Body of pancreas (tissue), 4 donors: ENCODE data around the gene GLIS2. TPM values are rescaled to one million over a fixed set of nuclear protein-coding genes. Genes with fewer than 3 reads are reported as not detected.

ENCODE experiments used
- ATAC-seq: fragments of 150-250 bp; one replicate; pipeline ENCODE4 v1.9.1; 2016
- DNase-seq, 4 donors: peaks; one replicate each; pipeline ENCODE4 v3.0.0-alpha.2; 2019
- H3K27ac ChIP-seq, 4 donors: fragments of 200-600 bp; sonication (generic); 1 replicate in 3 of 4; 2 replicates in 1 of 4; pipeline versions ENCODE4 v1.5.1 to v1.6.1; 2016 to 2019; ENCODE audit warnings: mild to moderate bottlenecking in 1 of 4, mixed read lengths in 1 of 4, moderate library complexity in 1 of 4
- H3K27me3 ChIP-seq, 2 donors: fragments of 200-600 bp; sonication (generic); one replicate each; pipeline ENCODE4 v1.6.0; 2016; ENCODE audit warnings: mild to moderate bottlenecking in 1 of 2
- H3K36me3 ChIP-seq, 2 donors: fragments of 200-600 bp; sonication (generic); replicated peaks in 1 of 2; 2 replicates each; pipeline ENCODE4 v1.5.1; 2016; ENCODE audit warnings: low read depth in 2 of 2; ENCODE audit not compliant: insufficient read depth in 1 of 2
- H3K4me1 ChIP-seq: fragments of 200-600 bp; sonication (generic); one replicate; pipeline ENCODE4 v1.6.0; 2016
- H3K4me3 ChIP-seq, 2 donors: fragments of 200-600 bp; sonication (generic); 1 replicate in 1 of 2; 2 replicates in 1 of 2; pipeline ENCODE4 v1.5.1; 2016 to 2019
- H3K9me3 ChIP-seq, 3 donors: fragments of 200-600 bp; sonication (generic); 1 replicate in 2 of 3; 2 replicates in 1 of 3; pipeline ENCODE4 v1.5.1; 2016
- CTCF ChIP-seq, 7 experiments: fragments of 450-650 bp in 4 of 7; fragments of 200-600 bp in 3 of 7; sonication (generic) in 3 of 7; IDR thresholded peaks; one replicate each; pipeline ENCODE4 v1.5.1; 2016 to 2019; ENCODE audit warnings: antibody characterized with exemption in 7 of 7
- POLR2A ChIP-seq, 3 donors: fragments of 450-650 bp; IDR thresholded peaks; one replicate each; pipeline ENCODE4 v1.6.1; 2016; ENCODE audit warnings: antibody characterized with exemption in 3 of 3, mild to moderate bottlenecking in 2 of 3
- WGBS, 2 donors: methylation state at CpG; one replicate each; pipeline ENCODE4 v1.1.5; 2017; 5-methylcytosine and 5-hydroxymethylcytosine counted together
- intact Hi-C: fragments of 100-400 bp; cut with DNase I; formaldehyde crosslinking; loops from one replicate; pipeline ENCODE4 v1.15.1; 2023
- total RNA-seq, 2 donors: library from RNA; depleted of rRNA; stranded (reverse); fragments of >200 nt; gene quantifications; one replicate each; pipeline ENCODE4 v1.1.0, GENCODE V29; 2016

GLIS2 gene
- total RNA-seq, 2 donors from 2014 or later = 6.0 to 6.3 TPM

- DNase-seq (peak; percentile 92 to 97 (median 96)), ATAC-seq (peak; percentile 88)
- intact Hi-C loops = no loop called here
- Histone ChIP-seq H3K36me3 (no peaks in the 10 kb centered on the region), H3K4me3 (peak overlapping the region in 1 of 2 donors; percentile 3), H3K9me3 (no peaks in the 10 kb centered on the region), H3K27me3 (no peaks in the 10 kb centered on the region), H3K4me1 (peaks cover 34% of the 10 kb centered on the region), H3K27ac (peak overlapping the region; percentile 27 to 86 (median 75))
- TF ChIP-seq POLR2A (IDR thresholded peaks at IDR 0.05) (peak in 2 of 3 donors; percentile 47 to 48), CTCF (IDR thresholded peaks at IDR 0.05) (peak in 1 of 7 experiments; percentile 18)
- WGBS, 2 donors = 8 to 40% methylated on average over 12 to 53 of the region's 68 CpGs
Observed at GRCh38 chr16:4307215-4308037, 8.4 kb upstream of the GLIS2 start.

DNA sequence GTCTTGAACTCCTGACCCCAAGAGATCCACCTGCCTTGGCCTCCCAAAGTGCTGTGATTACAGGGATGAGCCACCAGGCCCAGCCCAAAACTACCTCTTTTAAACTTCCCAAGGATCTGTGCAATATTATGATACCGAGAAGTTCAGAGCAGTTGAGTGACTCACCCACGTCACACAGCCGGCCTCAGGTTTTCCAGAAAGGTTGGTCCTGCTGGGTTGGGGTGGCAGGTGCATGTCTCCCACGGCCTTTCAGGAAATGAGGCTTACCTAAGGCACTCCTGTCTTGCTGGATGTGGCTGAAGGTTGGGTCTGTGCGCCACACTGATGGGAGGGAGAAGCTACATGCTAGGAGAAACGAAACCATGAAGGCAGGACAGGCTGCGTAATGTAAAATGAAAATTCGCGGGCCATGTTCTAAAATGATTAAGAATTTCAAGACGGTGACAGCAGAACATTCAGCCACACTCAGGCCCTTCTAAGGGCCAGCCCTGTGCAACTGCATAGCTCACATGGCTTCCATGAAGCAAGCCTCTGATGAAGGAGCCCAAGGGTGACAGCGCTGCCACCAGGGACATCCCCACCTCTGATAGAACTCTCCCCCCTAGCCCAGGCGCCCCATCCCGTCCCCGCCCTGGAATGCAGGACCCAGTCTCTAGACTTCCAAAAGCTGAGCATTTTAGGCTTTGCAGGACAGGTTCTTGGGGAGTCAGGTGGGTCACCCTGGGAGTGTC is 6.6 kb upstream of the GLIS2 start:
- DNase-seq (peak; percentile 79 to 88 (median 87)), ATAC-seq (peak; percentile 18)
- Histone ChIP-seq H3K4me1 (peaks cover 44% of the 10 kb centered on the region), H3K27ac (peak overlapping the region; percentile 12 to 86 (median 53)), H3K4me3 (no peak overlapping the region), H3K27me3 (no peaks in the 10 kb centered on the region), H3K9me3 (no peaks in the 10 kb centered on the region), H3K36me3 (no peaks in the 10 kb centered on the region)
- peak in 2 of 3 donors; percentile 28 to 42 for TF ChIP-seq POLR2A (IDR thresholded peaks at IDR 0.05)
- TF ChIP-seq CTCF (IDR thresholded peaks at IDR 0.05) = no peak
- intact Hi-C loops = no loop called here
- WGBS, 2 donors = 48 to 52% methylated on average over 14 of the region's 14 CpGs

DNA sequence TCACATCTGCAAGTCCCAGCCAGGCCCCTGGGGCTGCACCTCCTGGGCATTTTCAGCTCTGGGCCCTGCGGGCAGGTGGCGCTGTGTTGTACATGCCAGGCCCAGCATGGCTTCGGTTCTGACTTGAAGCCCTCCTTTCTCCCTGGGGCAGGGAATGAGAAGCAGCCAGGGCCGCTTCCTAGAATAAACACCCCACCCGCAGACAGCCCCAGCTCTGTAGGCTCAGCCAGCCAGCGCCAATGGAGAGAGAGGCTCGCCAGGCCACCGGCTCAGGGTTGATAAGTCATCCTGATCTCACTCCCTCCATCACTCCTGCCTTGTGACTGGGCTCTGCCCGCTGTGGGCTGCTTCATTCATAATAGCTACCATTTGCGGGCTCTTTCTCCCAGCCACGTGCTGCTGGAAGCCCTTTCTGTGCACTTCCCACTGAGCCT is 6.0 kb upstream of the GLIS2 start:
- WGBS, 2 donors = 24 to 29% methylated on average over 7 to 9 of the region's 11 CpGs
- DNase-seq = peak; percentile 72 to 79 (median 76)
- H3K4me1 ChIP-seq = peaks cover 49% of the 10 kb centered on the region
- H3K36me3 ChIP-seq = no peaks in the 10 kb centered on the region
- H3K27me3 ChIP-seq = no peaks in the 10 kb centered on the region
- peak; percentile 14 for ATAC-seq
- TF ChIP-seq POLR2A (IDR thresholded peaks at IDR 0.05) (no peak), CTCF (IDR thresholded peaks at IDR 0.05) (peak; percentile 48 to 76 (median 70))
- no peaks in the 10 kb centered on the region for H3K9me3 ChIP-seq
- peak overlapping the region; percentile 23 to 86 (median 53) for H3K27ac ChIP-seq
- intact Hi-C loops = no loop called here
- H3K4me3 ChIP-seq = no peak overlapping the region

DNA sequence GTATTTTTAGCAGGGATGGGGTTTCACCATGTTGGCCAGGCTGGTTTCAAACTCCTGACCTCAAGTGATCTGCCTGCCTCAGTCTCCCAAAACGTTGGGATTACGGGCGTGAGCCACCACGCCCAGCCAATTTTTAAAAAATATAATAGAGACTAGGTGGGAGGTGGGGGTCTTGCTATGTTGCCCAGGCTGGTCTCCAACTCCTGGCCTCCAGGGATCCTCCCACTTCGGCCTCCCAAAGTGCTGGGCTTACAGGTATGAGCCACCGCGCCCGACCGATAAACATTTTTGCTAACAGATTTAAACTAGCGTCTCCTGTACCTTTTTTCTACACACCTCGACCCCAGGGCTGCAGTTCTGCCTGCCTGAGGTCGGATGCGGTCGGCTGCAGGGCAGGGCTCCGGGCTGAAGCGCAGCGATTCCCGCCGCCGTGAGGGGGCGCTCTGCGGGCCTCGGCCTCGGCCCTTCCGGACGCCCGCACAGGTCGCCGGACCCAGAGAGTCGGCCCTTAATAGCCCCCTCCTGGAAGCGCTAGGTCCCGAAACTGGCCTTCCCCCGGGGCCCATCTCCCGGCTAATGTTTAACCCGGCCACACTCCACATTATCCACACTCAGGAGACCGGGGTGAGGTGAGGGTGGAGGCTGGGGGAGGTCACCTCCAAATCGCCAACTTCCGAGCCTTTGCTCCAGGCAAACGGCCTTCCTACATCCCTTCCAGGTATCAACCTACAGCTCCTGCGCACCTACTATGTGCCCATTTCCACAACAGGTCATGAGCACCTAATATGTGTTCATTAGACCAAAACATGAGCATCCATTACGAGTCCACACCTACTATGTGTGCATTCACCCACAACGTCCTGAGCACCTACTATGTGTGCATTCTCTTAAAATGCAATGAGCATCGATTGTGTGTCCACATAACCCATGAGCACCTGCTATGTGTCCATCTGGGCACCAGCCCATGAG is 2.0 kb upstream of the GLIS2 start:
- H3K27me3 ChIP-seq = no peaks in the 10 kb centered on the region
- TF ChIP-seq POLR2A (IDR thresholded peaks at IDR 0.05) (peak in 1 of 3 donors; percentile 20), CTCF (IDR thresholded peaks at IDR 0.05) (peak; percentile 46 to 86 (median 69))
- H3K4me3 ChIP-seq = no peak overlapping the region
- peak overlapping the region; percentile 69 to 91 (median 88) for H3K27ac ChIP-seq
- H3K9me3 ChIP-seq = no peaks in the 10 kb centered on the region
- ATAC-seq (peak; percentile 61), DNase-seq (peak; percentile 74 to 90 (median 84))
- intact Hi-C loops = no loop called here
- H3K4me1 ChIP-seq = peaks cover 60% of the 10 kb centered on the region
- H3K36me3 ChIP-seq = no peaks in the 10 kb centered on the region
- 5 to 12% methylated on average over 35 to 43 of the region's 43 CpGs for WGBS, 2 donors
